Stimulated activated CD8-positive, alpha-beta memory T cell treated with anti-CD3 and anti-CD28 coated beads, Interleukin-15, amount 100 ng/mL, for 48 hours (primary cell): Measurements from ENCODE around the gene FBXL16.

Experiments
- DNase-seq, 2 donors: peaks; one replicate each; pipeline ENCODE4 v3.0.0-alpha.2; 2020; ENCODE audit warnings: low read depth in 2 of 2

The FBXL16 gene

GRCh38 chr16:643050-643368, 62.6 kb downstream of the FBXL16 start:
- DNase-seq = no peak
